BLaER1 treated with 17β-estradiol and CSF1 and Interleukin-3, amounts not matched to agents 10 nM and 100 nM (cell line): Measurements from ENCODE around the gene PAQR5.

Experiments used
- H3K27ac ChIP-seq, 11 experiments: shearing (Covaris generic); formaldehyde crosslinking; 2 replicates each; pipeline ENCODE4 v1.8.1; 2022
- H3K27me3 ChIP-seq, 11 experiments: shearing (Covaris generic); formaldehyde crosslinking; 2 replicates each; pipeline ENCODE4 v1.8.1; 2022
- H3K36me3 ChIP-seq, 11 experiments: shearing (Covaris generic); formaldehyde crosslinking; 2 replicates each; pipeline ENCODE4 v1.8.1; 2022
- H3K4me1 ChIP-seq, 10 experiments: shearing (Covaris generic); formaldehyde crosslinking; 2 replicates each; pipeline ENCODE4 v1.8.1; 2022
- H3K4me2 ChIP-seq, 11 experiments: shearing (Covaris generic); formaldehyde crosslinking; 2 replicates each; pipeline ENCODE4 v1.8.1; 2022
- H3K4me3 ChIP-seq, 10 experiments: shearing (Covaris generic); formaldehyde crosslinking; 2 replicates each; pipeline ENCODE4 v1.8.1; 2022
- H3K9ac ChIP-seq, 11 experiments: shearing (Covaris generic); formaldehyde crosslinking; 2 replicates each; pipeline ENCODE4 v1.8.1; 2022
- H3K9me3 ChIP-seq, 11 experiments: shearing (Covaris generic); formaldehyde crosslinking; replicated peaks in 1 of 11; 2 replicates each; pipeline ENCODE4 v1.8.1; 2022
- H4K20me1 ChIP-seq, 11 experiments: shearing (Covaris generic); formaldehyde crosslinking; 2 replicates each; pipeline ENCODE4 v1.8.1; 2022
- Cebpa-rat ChIP-seq, 11 experiments: shearing (Covaris generic); IDR thresholded peaks; 2 replicates each; pipeline ENCODE4 v1.8.1; 2022

Gene PAQR5

GRCh38 chr15:69298697-69299441 is at the start of gene PAQR5:
TSS of gene PAQR5 (plus strand) at chr15:69298912. CDS start at chr15:69360081, 61,169 bp downstream.
- H4K20me1 ChIP-seq: no peaks in the 10 kb centered on the region
- H3K4me2 ChIP-seq: no peak within 1 kb of the TSS
- peaks cover 0 to 11% (median 0%) of the 10 kb centered on the region in 10 experiments; a peak in 6 of 20 replicates for H3K4me1 ChIP-seq
- no peak within 1 kb of the TSS for H3K27ac ChIP-seq
- no peaks in the 10 kb centered on the region for H3K36me3 ChIP-seq
- H3K27me3 ChIP-seq: no peaks in the 10 kb centered on the region
- no peak within 1 kb of the TSS for H3K4me3 ChIP-seq
- no peaks in the 10 kb centered on the region for H3K9me3 ChIP-seq
- no peak for TF ChIP-seq Cebpa-rat (IDR thresholded peaks at IDR 0.05)
- H3K9ac ChIP-seq: no peak within 1 kb of the TSS

- Histone ChIP-seq H3K9ac (no peak overlapping the region), H4K20me1 (no peaks in the 10 kb centered on the region), H3K9me3 (no peaks in the 10 kb centered on the region), H3K4me2 (peak overlapping the region in 4 of 11 experiments; percentile 18 to 64 (median 30); a peak in 6 of 22 replicates), H3K4me1 (peaks cover 0 to 9% (median 0%) of the 10 kb centered on the region in 10 experiments; a peak in 7 of 20 replicates), H3K4me3 (no peak overlapping the region), H3K27ac (no peak overlapping the region), H3K27me3 (no peaks in the 10 kb centered on the region), H3K36me3 (peaks cover 0 to 8% (median 0%) of the 10 kb centered on the region in 11 experiments; a peak in 3 of 22 replicates)
- TF ChIP-seq Cebpa-rat (IDR thresholded peaks at IDR 0.05): no peak
These were observed 45.6 kb upstream of the PAQR5 start for GRCh38 chr15:69253156-69253555.

GRCh38 chr15:69265347-69265955 is 33.3 kb upstream of the PAQR5 start:
- peaks cover 0 to 11% (median 0%) of the 10 kb centered on the region in 10 experiments; a peak in 3 of 20 replicates for H3K4me1 ChIP-seq
- no peak for TF ChIP-seq Cebpa-rat (IDR thresholded peaks at IDR 0.05)

GRCh38 chr15:69271217-69271616 is 27.5 kb upstream of the PAQR5 start:
- H3K4me3 ChIP-seq: no peak overlapping the region
- H3K4me2 ChIP-seq: no peak overlapping the region
- TF ChIP-seq Cebpa-rat (IDR thresholded peaks at IDR 0.05): no peak
- no peaks in the 10 kb centered on the region for H3K9me3 ChIP-seq
- no peaks in the 10 kb centered on the region for H4K20me1 ChIP-seq
- no peak overlapping the region for H3K9ac ChIP-seq
- peaks cover 0 to 11% (median 0%) of the 10 kb centered on the region in 11 experiments; a peak in 4 of 22 replicates for H3K36me3 ChIP-seq
- H3K27me3 ChIP-seq: no peaks in the 10 kb centered on the region
- no peak overlapping the region for H3K27ac ChIP-seq
- peaks cover 0 to 13% (median 8%) of the 10 kb centered on the region in 10 experiments; a peak in 11 of 20 replicates for H3K4me1 ChIP-seq

More at GRCh38 chr15:69265347-69265955, 33.3 kb upstream of the PAQR5 start:
- no peak overlapping the region for H3K4me2 ChIP-seq
- H3K4me3 ChIP-seq: no peak overlapping the region
- no peak overlapping the region for H3K9ac ChIP-seq
- H3K36me3 ChIP-seq: peaks cover 0 to 18% (median 7%) of the 10 kb centered on the region in 11 experiments; a peak in 8 of 22 replicates
- no peaks in the 10 kb centered on the region for H4K20me1 ChIP-seq
- H3K27me3 ChIP-seq: no peaks in the 10 kb centered on the region
- H3K27ac ChIP-seq: no peak overlapping the region
- no peaks in the 10 kb centered on the region for H3K9me3 ChIP-seq

- no peaks in the 10 kb centered on the region for H3K27me3 ChIP-seq
- H3K9me3 ChIP-seq: no peaks in the 10 kb centered on the region
- no peaks in the 10 kb centered on the region for H4K20me1 ChIP-seq
- H3K36me3 ChIP-seq: peaks cover 0 to 11% (median 0%) of the 10 kb centered on the region in 11 experiments; a peak in 4 of 22 replicates
- no peak for TF ChIP-seq Cebpa-rat (IDR thresholded peaks at IDR 0.05)
- H3K4me2 ChIP-seq: no peak overlapping the region
- no peak overlapping the region for H3K9ac ChIP-seq
- H3K27ac ChIP-seq: no peak overlapping the region
- H3K4me3 ChIP-seq: no peak overlapping the region
- peaks cover 0 to 13% (median 8%) of the 10 kb centered on the region in 10 experiments; a peak in 11 of 20 replicates for H3K4me1 ChIP-seq
These were observed 26.6 kb upstream of the PAQR5 start for GRCh38 chr15:69272139-69272538.

- Histone ChIP-seq H3K4me3 (no peak overlapping the region), H3K4me2 (no peak overlapping the region), H3K9ac (no peak overlapping the region), H3K4me1 (peaks cover 0 to 13% (median 8%) of the 10 kb centered on the region in 10 experiments; a peak in 11 of 20 replicates), H4K20me1 (no peaks in the 10 kb centered on the region), H3K36me3 (peaks cover 0 to 11% (median 0%) of the 10 kb centered on the region in 11 experiments; a peak in 4 of 22 replicates), H3K27ac (no peak overlapping the region), H3K27me3 (no peaks in the 10 kb centered on the region), H3K9me3 (no peaks in the 10 kb centered on the region)
- no peak for TF ChIP-seq Cebpa-rat (IDR thresholded peaks at IDR 0.05)
These were observed 25.8 kb upstream of the PAQR5 start for GRCh38 chr15:69272891-69273290.

- Histone ChIP-seq H3K27ac (no peak overlapping the region), H3K27me3 (no peaks in the 10 kb centered on the region), H3K4me3 (no peak overlapping the region), H3K9ac (no peak overlapping the region), H3K4me2 (peak overlapping the region in 5 of 11 experiments; percentile 14 to 46 (median 27); a peak in 7 of 22 replicates), H3K9me3 (no peaks in the 10 kb centered on the region), H3K4me1 (peaks cover 0 to 13% (median 8%) of the 10 kb centered on the region in 10 experiments; a peak in 11 of 20 replicates), H3K36me3 (no peaks in the 10 kb centered on the region), H4K20me1 (no peaks in the 10 kb centered on the region)
- TF ChIP-seq Cebpa-rat (IDR thresholded peaks at IDR 0.05): no peak
These were observed 23.5 kb upstream of the PAQR5 start for GRCh38 chr15:69275074-69275670.

- peak overlapping the region in 3 of 11 experiments; percentile 14 to 35 (median 21); a peak in 3 of 22 replicates for H3K4me2 ChIP-seq
- H4K20me1 ChIP-seq: no peaks in the 10 kb centered on the region
- no peaks in the 10 kb centered on the region for H3K36me3 ChIP-seq
- no peaks in the 10 kb centered on the region for H3K27me3 ChIP-seq
- H3K9me3 ChIP-seq: no peaks in the 10 kb centered on the region
- no peak overlapping the region for H3K4me3 ChIP-seq
- TF ChIP-seq Cebpa-rat (IDR thresholded peaks at IDR 0.05): no peak
- no peak overlapping the region for H3K27ac ChIP-seq
- H3K9ac ChIP-seq: no peak overlapping the region
- peaks cover 0 to 13% (median 8%) of the 10 kb centered on the region in 10 experiments; a peak in 11 of 20 replicates for H3K4me1 ChIP-seq
These were observed 22.7 kb upstream of the PAQR5 start for GRCh38 chr15:69275933-69276560.
